DND-41 (cell line): Measurements from ENCODE around the gene SEMA5A.

Source experiments
- EZH2 ChIP-seq: IDR thresholded peaks from 3 replicates; pipeline ENCODE4 v1.6.1; 2012; ENCODE audit warnings: borderline replicate concordance, low read depth, mild to moderate bottlenecking, moderate library complexity, low read length, inconsistent platforms; ENCODE audit not compliant: severe bottlenecking
- TF ChIP-seq, protein P1 (sequence below): IDR thresholded peaks from 2 replicates; pipeline ENCODE4 v1.5.1; 2012; ENCODE audit warnings: borderline replicate concordance, low read length, moderate library complexity, mild to moderate bottlenecking; ENCODE audit not compliant: poor library complexity, severe bottlenecking; ENCODE audit errors: extremely low read depth

DNA sequence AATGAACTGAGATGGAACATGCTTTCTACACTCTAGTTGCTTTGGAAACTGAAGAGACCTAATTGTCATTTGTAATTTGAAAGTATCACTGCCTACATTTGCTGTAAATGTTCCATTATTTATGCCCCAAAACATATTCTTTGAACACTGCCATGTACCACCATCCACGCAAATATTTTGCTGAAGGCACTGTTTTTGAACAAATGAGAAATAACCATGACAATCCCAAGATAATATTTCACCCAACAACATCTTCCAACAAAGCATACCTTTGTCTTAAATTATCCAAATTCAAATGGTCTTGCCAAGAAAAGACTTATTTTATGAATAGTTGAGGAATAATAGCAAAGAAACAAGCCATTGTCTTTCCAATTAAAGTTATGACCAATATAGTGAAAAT lies 356.2 kb downstream of the SEMA5A start:
- TF ChIP-seq, protein P1, sequence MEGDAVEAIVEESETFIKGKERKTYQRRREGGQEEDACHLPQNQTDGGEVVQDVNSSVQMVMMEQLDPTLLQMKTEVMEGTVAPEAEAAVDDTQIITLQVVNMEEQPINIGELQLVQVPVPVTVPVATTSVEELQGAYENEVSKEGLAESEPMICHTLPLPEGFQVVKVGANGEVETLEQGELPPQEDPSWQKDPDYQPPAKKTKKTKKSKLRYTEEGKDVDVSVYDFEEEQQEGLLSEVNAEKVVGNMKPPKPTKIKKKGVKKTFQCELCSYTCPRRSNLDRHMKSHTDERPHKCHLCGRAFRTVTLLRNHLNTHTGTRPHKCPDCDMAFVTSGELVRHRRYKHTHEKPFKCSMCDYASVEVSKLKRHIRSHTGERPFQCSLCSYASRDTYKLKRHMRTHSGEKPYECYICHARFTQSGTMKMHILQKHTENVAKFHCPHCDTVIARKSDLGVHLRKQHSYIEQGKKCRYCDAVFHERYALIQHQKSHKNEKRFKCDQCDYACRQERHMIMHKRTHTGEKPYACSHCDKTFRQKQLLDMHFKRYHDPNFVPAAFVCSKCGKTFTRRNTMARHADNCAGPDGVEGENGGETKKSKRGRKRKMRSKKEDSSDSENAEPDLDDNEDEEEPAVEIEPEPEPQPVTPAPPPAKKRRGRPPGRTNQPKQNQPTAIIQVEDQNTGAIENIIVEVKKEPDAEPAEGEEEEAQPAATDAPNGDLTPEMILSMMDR: no peak
- no peak for TF ChIP-seq EZH2
